WTC11 (cell line): ENCODE measurements around the gene LIF. TPM values are rescaled to one million over a fixed set of nuclear protein-coding genes. Genes with fewer than 3 reads are reported as not detected.

Source experiments
- ATAC-seq: fragments of 200-7000 bp; cut with Tn5 transposase; 2 replicates; pipeline ENCODE4 v1.10.0; 2021; ENCODE audit warnings: mild to moderate bottlenecking, moderate library complexity
- CTCF ChIA-PET: fragments of 300-600 bp; sonication (Branson Sonifier 250); formaldehyde crosslinking; loops from one replicate; lab custom pipeline; 2021; ENCODE audit warnings: antibody characterized with exemption; lab: Charles Lee
- POLR2A ChIA-PET: fragments of 350-600 bp; sonication (Branson Sonifier 250); formaldehyde crosslinking; loops from one replicate; lab custom pipeline; 2021; ENCODE audit warnings: antibody characterized with exemption; lab: Charles Lee
- DNase-seq: peaks from one replicate; pipeline ENCODE4 v3.0.0; 2021; ENCODE audit warnings: low spot score
- H3K27ac Mint-ChIP-seq: 2 replicates; pipeline ENCODE4 v1.8.0; 2021; ENCODE audit warnings: mixed read lengths
- H3K27me3 Mint-ChIP-seq: 2 replicates; pipeline ENCODE4 v1.8.0; 2021; ENCODE audit warnings: low read depth, mild to moderate bottlenecking, moderate library complexity, mixed read lengths
- H3K36me3 Mint-ChIP-seq: 2 replicates; pipeline ENCODE4 v1.8.0; 2021; ENCODE audit warnings: mixed read lengths
- H3K4me1 Mint-ChIP-seq: 2 replicates; pipeline ENCODE4 v1.8.0; 2022; ENCODE audit warnings: mixed read lengths
- H3K4me3 Mint-ChIP-seq: 2 replicates; pipeline ENCODE4 v1.8.0; 2021; ENCODE audit warnings: mild to moderate bottlenecking, moderate library complexity, mixed read lengths
- H3K9me3 Mint-ChIP-seq: 2 replicates; pipeline ENCODE4 v1.8.0; 2021; ENCODE audit warnings: mixed read lengths
- ATF6 ChIP-seq: sonication (generic); formaldehyde crosslinking; IDR thresholded peaks from 2 replicates; pipeline ENCODE4 v1.8.1; 2023; ENCODE audit warnings: mild to moderate bottlenecking, missing genetic modification reagents
- CDX4 ChIP-seq: fragments of 250-450 bp; sonication (Bioruptor Pico); IDR thresholded peaks from 2 replicates; pipeline ENCODE4 v1.9.0; 2021; ENCODE audit warnings: moderate library complexity, mild to moderate bottlenecking, inconsistent platforms, borderline replicate concordance
- ESRRA ChIP-seq: sonication (generic); formaldehyde crosslinking; IDR thresholded peaks from 2 replicates; pipeline ENCODE4 v1.8.1; 2022; ENCODE audit warnings: mild to moderate bottlenecking, missing genetic modification reagents, borderline replicate concordance
- IRF1 ChIP-seq: sonication (generic); formaldehyde crosslinking; IDR thresholded peaks from 2 replicates; pipeline ENCODE4 v1.8.0; 2023; ENCODE audit warnings: missing genetic modification reagents
- IRF2 ChIP-seq: sonication (generic); formaldehyde crosslinking; IDR thresholded peaks from 2 replicates; pipeline ENCODE4 v1.8.0; 2022; ENCODE audit warnings: low read depth, missing genetic modification reagents, borderline replicate concordance
- JAZF1 ChIP-seq: fragments of 250-450 bp; sonication (Bioruptor Pico); IDR thresholded peaks from 2 replicates; pipeline ENCODE4 v1.9.0; 2021; ENCODE audit warnings: moderate library complexity, mild to moderate bottlenecking, inconsistent platforms
- MXD4 ChIP-seq: fragments of 250-450 bp; sonication (Bioruptor Pico); IDR thresholded peaks from 2 replicates; pipeline ENCODE4 v1.8.0; 2021; ENCODE audit warnings: mild to moderate bottlenecking, moderate library complexity, borderline replicate concordance
- NR2C2 ChIP-seq: sonication (generic); formaldehyde crosslinking; IDR thresholded peaks from 2 replicates; pipeline ENCODE4 v1.8.0; 2022; ENCODE audit warnings: mild to moderate bottlenecking, missing genetic modification reagents
- TEAD1 ChIP-seq: sonication (generic); formaldehyde crosslinking; IDR thresholded peaks from 2 replicates; pipeline ENCODE4 v1.8.0; 2022; ENCODE audit warnings: mild to moderate bottlenecking, missing genetic modification reagents
- TEAD4 ChIP-seq: sonication (generic); formaldehyde crosslinking; IDR thresholded peaks from 2 replicates; pipeline ENCODE4 v1.8.0; 2022; ENCODE audit warnings: mild to moderate bottlenecking, missing genetic modification reagents
- TP53 ChIP-seq: sonication (generic); formaldehyde crosslinking; IDR thresholded peaks from 2 replicates; pipeline ENCODE4 v1.8.1; 2023; ENCODE audit warnings: mild to moderate bottlenecking, missing genetic modification reagents
- USF1 ChIP-seq: sonication (generic); formaldehyde crosslinking; IDR thresholded peaks from 2 replicates; pipeline ENCODE4 v1.8.0; 2022; ENCODE audit warnings: mild to moderate bottlenecking, missing genetic modification reagents
- ZBTB43 ChIP-seq: sonication (generic); formaldehyde crosslinking; IDR thresholded peaks from 2 replicates; pipeline ENCODE4 v1.8.1; 2023; ENCODE audit warnings: mild to moderate bottlenecking, missing genetic modification reagents
- ZMAT4 ChIP-seq: fragments of 250-450 bp; sonication (Bioruptor Pico); IDR thresholded peaks from 2 replicates; pipeline ENCODE4 v1.9.0; 2021; ENCODE audit warnings: mild to moderate bottlenecking
- ZNF138 ChIP-seq: sonication (generic); formaldehyde crosslinking; conservative IDR thresholded peaks from 2 replicates; pipeline ENCODE4 v1.8.1; 2022; ENCODE audit warnings: mild to moderate bottlenecking, moderate library complexity, missing genetic modification reagents
- ZNF232 ChIP-seq: sonication (generic); formaldehyde crosslinking; IDR thresholded peaks from 2 replicates; pipeline ENCODE4 v1.8.0; 2022; ENCODE audit warnings: mild to moderate bottlenecking, missing genetic modification reagents
- ZNF425 ChIP-seq: fragments of 250-450 bp; sonication (Bioruptor Pico); conservative IDR thresholded peaks from 2 replicates; pipeline ENCODE4 v1.9.0; 2021; ENCODE audit warnings: mild to moderate bottlenecking
- ZNF512 ChIP-seq: sonication (generic); formaldehyde crosslinking; IDR thresholded peaks from 2 replicates; pipeline ENCODE4 v1.8.1; 2022; ENCODE audit warnings: missing genetic modification reagents, borderline replicate concordance
- ZNF532 ChIP-seq: fragments of 250-450 bp; sonication (Bioruptor Pico); IDR thresholded peaks from 2 replicates; pipeline ENCODE4 v1.9.0; 2021; ENCODE audit warnings: mild to moderate bottlenecking, borderline replicate concordance
- ZNF671 ChIP-seq: fragments of 250-450 bp; sonication (Bioruptor Pico); IDR thresholded peaks from 2 replicates; pipeline ENCODE4 v1.8.0; 2021; ENCODE audit warnings: mild to moderate bottlenecking
- total RNA-seq: library from RNA; stranded (reverse); gene quantifications from 3 replicates; pipeline ENCODE4 v1.2.3, GENCODE V29; 2021

The LIF gene
- total RNA-seq, 1 experiment from 2014 or later: 7.2 TPM

GRCh38 chr22:30296324-30296723 is 49.8 kb upstream of the LIF start (continued):
- no peak for TF ChIP-seq ZNF512 (CRISPR knock-in tag)
- TF ChIP-seq ATF6 (CRISPR knock-in tag): no peak
- no peak for TF ChIP-seq ZNF138
- TF ChIP-seq JAZF1 (CRISPR knock-in tag): no peak
- TF ChIP-seq ZBTB43 (CRISPR knock-in tag): no peak

- no peak overlapping the region for H3K4me3 Mint-ChIP-seq
- CTCF ChIA-PET: interaction anchor here (1.1 to 1.7 kb wide), 2 partner anchors 8 to 33 kb away, joined by 3 to 5 read pairs; no protein-coding TSS in a partner anchor
- H3K9me3 Mint-ChIP-seq: no peaks in the 10 kb centered on the region
- H3K27me3 Mint-ChIP-seq: no peaks in the 10 kb centered on the region
- no peak for DNase-seq
- POLR2A ChIA-PET: no interaction called here
- H3K4me1 Mint-ChIP-seq: no peaks in the 10 kb centered on the region; the same call in 1 of the 2 replicates
- TF ChIP-seq TEAD4 (CRISPR knock-in tag) (no peak), TEAD1 (CRISPR knock-in tag) (no peak), ZNF232 (no peak)
- no peak for ATAC-seq
- H3K27ac Mint-ChIP-seq: no peak overlapping the region
- H3K36me3 Mint-ChIP-seq: no peaks in the 10 kb centered on the region
These were observed 49.0 kb upstream of the LIF start for GRCh38 chr22:30295576-30295975.

- Mint-ChIP-seq H3K27me3 (no peaks in the 10 kb centered on the region), H3K27ac (no peak overlapping the region), H3K36me3 (no peaks in the 10 kb centered on the region), H3K4me3 (no peak overlapping the region), H3K9me3 (no peaks in the 10 kb centered on the region), H3K4me1 (peaks cover 6% of the 10 kb centered on the region; the same call in 1 of the 2 replicates)
- ChIA-PET CTCF (no interaction called here), POLR2A (no interaction called here)
- DNase-seq: no peak
- no peak for ATAC-seq
- TF ChIP-seq ESRRA (CRISPR knock-in tag) (no peak), IRF2 (no peak), MXD4 (CRISPR knock-in tag) (no peak), JAZF1 (CRISPR knock-in tag) (no peak), ZNF671 (no peak), NR2C2 (CRISPR knock-in tag) (no peak), TP53 (no peak), USF1 (CRISPR knock-in tag) (no peak), CDX4 (CRISPR knock-in tag) (no peak), ZNF425 (CRISPR knock-in tag) (no peak), ZNF532 (CRISPR knock-in tag) (no peak), ZMAT4 (CRISPR knock-in tag) (no peak), IRF1 (CRISPR knock-in tag) (no peak)
These were observed 48.3 kb upstream of the LIF start for GRCh38 chr22:30294830-30295229.
